ENCODE results near the gene INHA.
A peak's percentile ranks its signal among the peaks of the same experiment; 100 is the strongest.

INHA gene

GRCh38 chr2:219573166-219573565 is 1.1 kb downstream of the INHA start:
- DNase-seq (ENCODE audit: low read depth in 1 of 2, low spot score in 1 of 2) = no peak

GRCh38 chr2:219574484-219575311 is 2.6 kb downstream of the INHA start:
- no peak for DNase-seq (ENCODE audit: low read depth in 1 of 2, low spot score in 1 of 2)

- DNase-seq (ENCODE audit: low read depth in 1 of 2, low spot score in 1 of 2) = no peak
Measured at GRCh38 chr2:219575566-219576504, 3.7 kb downstream of the INHA start.

GRCh38 chr2:219576505-219577388 is 4.6 kb downstream of the INHA start:
- no peak for DNase-seq (ENCODE audit: low read depth in 1 of 2, low spot score in 1 of 2)

GRCh38 chr2:219578811-219579613 is 6.9 kb downstream of the INHA start:
- no peak for DNase-seq (ENCODE audit: low read depth in 1 of 2, low spot score in 1 of 2)

- DNase-seq (ENCODE audit: low read depth in 1 of 2, low spot score in 1 of 2) = no peak
Measured at GRCh38 chr2:219581346-219581745, 9.2 kb downstream of the INHA start.

- no peak for DNase-seq (ENCODE audit: low read depth in 1 of 2, low spot score in 1 of 2)
Measured at GRCh38 chr2:219591091-219591490, 19.0 kb downstream of the INHA start.

GRCh38 chr2:219592736-219593135 is 20.6 kb downstream of the INHA start:
- DNase-seq (ENCODE audit: low read depth in 1 of 2, low spot score in 1 of 2) = no peak

GRCh38 chr2:219593154-219593553 is 21.0 kb downstream of the INHA start:
- DNase-seq (ENCODE audit: low read depth in 1 of 2, low spot score in 1 of 2) = no peak

GRCh38 chr2:219595256-219595655 is 23.1 kb downstream of the INHA start:
- DNase-seq (ENCODE audit: low read depth in 1 of 2, low spot score in 1 of 2) = no peak

GRCh38 chr2:219596954-219597551 is 24.9 kb downstream of the INHA start:
- DNase-seq (ENCODE audit: low read depth in 1 of 2, low spot score in 1 of 2) = peak in 1 of 2 donors; percentile 4

- peak; percentile 79 to 92 for DNase-seq (ENCODE audit: low read depth in 1 of 2, low spot score in 1 of 2)
Measured at GRCh38 chr2:219597552-219598307, 25.6 kb downstream of the INHA start, which contains the start of gene STK11IP. TSS of gene STK11IP (plus strand) at chr2:219597857. CDS start at chr2:219598120, 263 bp downstream.

GRCh38 chr2:219598308-219599078 is 26.4 kb downstream of the INHA start:
- no peak for DNase-seq (ENCODE audit: low read depth in 1 of 2, low spot score in 1 of 2)

GRCh38 chr2:219603771-219604170 is 31.7 kb downstream of the INHA start:
- DNase-seq (ENCODE audit: low read depth in 1 of 2, low spot score in 1 of 2) = no peak

- DNase-seq (ENCODE audit: low read depth in 1 of 2, low spot score in 1 of 2) = no peak
Measured at GRCh38 chr2:219605607-219605954, 33.5 kb downstream of the INHA start.

GRCh38 chr2:219607931-219608330 is 35.8 kb downstream of the INHA start:
- no peak for DNase-seq (ENCODE audit: low read depth in 1 of 2, low spot score in 1 of 2)

GRCh38 chr2:219608399-219608964 is 36.4 kb downstream of the INHA start:
- no peak for DNase-seq (ENCODE audit: low read depth in 1 of 2, low spot score in 1 of 2)
